NCI-H446 treated with DMSO at 0.1 percent for 48 hours (cell line): Measurements from ENCODE around the gene MAGEF1.
"Not testable (repeated sequence)": the region's sequence is repeated elsewhere in the genome, so short reads cannot be mapped to it uniquely, and the experiment has no call there.

Experiments used
- DNase-seq: peaks from one replicate; lab custom pipeline; 2025; lab: John Stamatoyannopoulos, UW

The MAGEF1 gene

DNA sequence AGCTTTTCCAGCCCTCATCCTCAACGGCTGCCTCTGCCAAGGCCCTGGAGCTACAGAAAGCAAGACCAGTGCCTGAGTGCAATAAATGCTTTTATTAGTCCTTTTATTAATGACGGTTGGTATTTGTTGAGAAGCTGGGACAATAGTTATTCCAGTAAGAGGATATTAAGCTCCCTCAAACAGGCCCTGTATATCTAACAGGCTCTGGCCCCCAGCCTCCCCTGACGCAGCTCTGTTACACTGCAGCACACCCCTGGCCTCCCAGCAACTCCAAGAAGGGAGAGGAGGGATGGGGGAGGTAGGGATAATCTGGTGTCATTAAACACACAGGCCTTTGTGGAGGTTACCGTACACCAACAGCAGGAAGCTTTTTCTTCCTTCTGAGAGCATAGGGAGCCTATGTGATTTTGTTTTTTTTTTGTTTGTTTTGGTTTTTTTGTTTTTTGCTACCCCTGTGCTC is 30.8 kb upstream of the MAGEF1 start:
- DNase-seq = no peak

GRCh38 chr3:184741798-184742675 is 30.2 kb upstream of the MAGEF1 start:
- DNase-seq = no peak

GRCh38 chr3:184741259-184741556 is 29.3 kb upstream of the MAGEF1 start:
- no peak for DNase-seq

GRCh38 chr3:184740509-184741258 is 28.8 kb upstream of the MAGEF1 start:
- DNase-seq = no peak

DNA sequence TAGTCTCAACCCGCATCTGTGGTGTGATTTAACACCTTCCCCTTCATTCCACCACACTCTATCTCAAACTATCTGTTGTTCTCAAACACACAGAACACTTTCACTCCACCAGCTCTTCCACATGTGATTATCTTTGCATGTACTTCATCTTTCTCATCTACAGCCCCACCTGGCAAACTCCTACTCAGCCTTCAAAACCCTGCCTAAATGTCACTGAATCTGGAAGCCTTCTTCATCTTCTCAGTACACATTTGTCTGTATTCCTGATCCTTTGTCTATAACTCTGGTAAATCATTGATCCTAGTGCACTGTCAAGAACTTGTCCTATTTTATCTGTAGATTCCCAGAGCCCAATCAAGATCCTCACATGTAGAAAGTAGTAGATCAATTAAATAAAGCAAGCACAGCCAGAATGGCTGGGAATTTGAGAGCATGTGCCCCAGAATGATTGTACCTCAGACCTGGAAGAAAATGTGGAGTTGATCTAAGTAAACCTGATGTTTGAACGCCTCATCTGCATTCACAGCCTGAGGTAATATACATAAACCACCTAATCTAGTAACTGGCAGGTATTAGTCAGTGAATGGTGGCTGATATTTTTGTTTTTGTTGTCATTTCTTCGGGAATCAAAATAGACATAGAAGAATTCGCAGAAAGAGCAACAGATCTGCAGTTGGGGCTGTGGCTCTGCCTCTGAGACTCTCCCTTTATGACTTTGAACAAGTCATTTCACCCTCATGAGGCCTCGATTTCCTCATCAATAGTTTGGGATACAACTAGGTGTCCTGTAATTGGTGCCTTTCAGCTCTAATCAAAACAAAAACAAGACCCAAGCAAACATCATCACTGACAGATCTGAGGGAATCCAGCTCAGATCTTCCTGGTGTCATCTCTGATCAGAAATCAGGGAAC is 28.0 kb upstream of the MAGEF1 start:
- no peak for DNase-seq

DNA sequence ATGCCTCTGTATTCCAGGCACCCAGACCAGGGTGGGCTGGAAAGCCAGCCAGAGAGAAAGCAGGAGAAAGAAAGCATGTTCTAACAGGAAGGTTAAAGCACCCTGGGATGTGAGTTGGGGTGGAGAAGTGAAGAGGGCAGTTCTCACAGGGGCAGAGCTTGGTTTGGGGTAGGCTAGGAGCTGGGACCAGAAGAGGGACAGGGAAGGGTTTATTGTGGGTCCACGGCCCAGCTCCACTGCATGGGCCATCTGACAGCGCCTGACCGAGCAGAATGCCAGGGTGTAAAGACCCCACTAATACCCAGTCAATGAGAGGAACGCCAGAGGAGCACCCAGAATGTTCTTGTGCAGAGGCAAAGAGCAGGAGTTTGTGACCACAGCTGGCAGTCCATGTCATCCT is 27.1 kb upstream of the MAGEF1 start:
- DNase-seq = no peak

DNA sequence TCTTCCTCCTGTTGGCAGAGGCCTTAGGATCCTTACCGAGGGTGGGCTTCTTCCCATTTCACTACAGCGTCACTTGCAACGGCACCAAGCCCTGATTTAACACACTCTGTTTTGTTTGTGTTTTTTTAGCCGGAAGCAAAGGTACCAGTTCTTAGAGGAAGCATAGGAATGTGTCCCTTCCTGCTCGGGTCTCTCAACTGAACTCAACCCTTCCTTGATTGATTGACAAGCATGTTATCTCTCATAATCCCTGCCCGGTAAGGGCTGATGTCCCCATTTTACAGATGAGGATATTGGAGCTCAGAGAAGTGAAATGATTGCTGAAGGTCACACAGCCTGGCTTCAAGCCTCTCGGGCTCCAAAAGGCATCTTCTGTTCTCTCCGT is 26.6 kb upstream of the MAGEF1 start:
- no peak for DNase-seq

GRCh38 chr3:184737641-184738505 is 26.0 kb upstream of the MAGEF1 start:
- no peak for DNase-seq

DNA sequence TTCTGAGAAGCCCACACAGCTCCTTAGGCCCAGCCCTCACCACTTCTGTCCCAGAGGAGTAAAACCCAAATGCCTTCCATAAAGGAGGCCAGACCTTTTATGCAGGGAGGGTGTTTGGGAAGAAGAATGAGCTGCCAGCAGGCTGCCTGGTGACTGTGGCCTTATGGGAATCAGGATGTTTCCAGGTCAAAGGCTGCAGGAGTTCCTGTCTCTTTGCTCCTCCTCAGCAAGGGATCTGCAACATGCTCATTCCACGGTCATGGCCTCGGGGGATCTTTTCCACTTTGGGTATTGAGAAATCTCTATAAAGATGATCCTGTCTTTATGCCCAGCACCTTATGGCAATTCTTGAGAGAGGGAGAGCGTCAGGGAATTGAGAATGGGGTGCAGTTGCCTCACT is 25.2 kb upstream of the MAGEF1 start:
- DNase-seq = no peak

DNA sequence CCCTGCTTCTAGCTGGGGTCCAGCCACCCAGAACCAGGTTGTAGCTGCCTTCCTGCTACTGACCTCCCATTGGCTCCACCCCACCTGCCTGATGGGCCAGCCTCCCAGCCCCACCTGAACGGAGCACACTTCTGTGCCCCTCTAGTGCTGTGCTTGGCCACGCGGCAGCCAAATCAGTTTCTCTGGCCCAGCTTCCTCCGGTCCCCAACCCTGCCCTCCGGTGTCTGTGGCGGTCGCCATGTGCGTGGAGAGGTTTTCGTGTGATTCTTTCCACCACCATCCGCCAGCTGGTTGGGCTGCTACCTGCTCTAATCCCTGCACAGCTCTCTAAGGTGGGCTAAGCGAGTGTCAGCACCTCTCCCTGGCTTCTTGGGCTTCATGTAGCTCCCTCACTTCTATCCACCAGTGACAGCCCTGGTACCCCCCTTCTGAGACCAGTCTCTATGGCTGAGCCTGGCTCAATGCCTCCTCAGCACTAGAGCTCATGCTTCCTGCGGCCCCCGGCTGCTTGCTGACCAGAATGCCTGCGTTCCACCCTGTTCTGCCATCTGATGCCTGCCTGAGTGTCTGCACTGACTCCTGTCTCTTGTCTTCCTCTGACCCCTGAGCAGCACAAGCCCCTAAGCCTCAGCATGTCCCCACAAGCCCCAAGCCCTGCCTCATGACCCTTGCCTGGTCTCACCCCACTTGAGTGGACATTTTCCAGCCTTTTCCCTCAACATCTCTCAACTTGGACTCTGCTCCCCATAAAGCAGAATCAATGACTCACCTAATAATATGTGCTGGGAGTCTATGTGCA is 23.2 kb upstream of the MAGEF1 start:
- no peak for DNase-seq

DNA sequence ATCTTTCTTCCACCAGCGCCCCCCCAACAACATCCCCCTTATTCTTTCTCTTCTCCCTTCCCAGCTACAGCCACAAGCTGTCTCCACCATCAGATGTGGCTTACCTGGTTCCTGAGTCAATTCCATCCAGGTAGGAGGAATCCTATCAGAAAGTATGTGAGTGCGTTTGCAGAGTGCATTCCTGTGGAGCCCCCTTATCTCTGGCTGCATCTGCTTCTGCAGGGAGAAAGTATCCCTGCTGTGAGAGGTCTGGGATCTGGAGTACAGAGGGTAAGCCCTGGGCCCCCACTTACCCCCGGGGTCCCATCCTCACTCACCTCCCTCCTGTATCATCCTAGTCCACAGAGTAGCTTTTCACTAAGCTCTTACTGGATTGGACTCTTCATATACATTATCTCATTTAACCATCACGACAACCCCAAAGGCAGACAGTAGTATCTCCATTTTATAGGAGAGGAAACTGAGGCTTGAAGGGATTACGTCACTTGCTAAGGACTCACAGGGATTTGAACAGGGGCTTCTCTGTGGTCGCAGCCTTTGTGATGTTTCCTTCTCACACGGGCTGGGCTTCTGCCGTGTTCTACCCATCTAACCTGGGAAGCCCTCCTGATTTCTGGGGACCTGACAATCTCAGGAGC is 22.2 kb upstream of the MAGEF1 start:
- DNase-seq = no peak

GRCh38 chr3:184733181-184733580 is 21.3 kb upstream of the MAGEF1 start:
- no peak for DNase-seq

GRCh38 chr3:184731786-184732537 is 20.1 kb upstream of the MAGEF1 start:
- no peak for DNase-seq

DNA sequence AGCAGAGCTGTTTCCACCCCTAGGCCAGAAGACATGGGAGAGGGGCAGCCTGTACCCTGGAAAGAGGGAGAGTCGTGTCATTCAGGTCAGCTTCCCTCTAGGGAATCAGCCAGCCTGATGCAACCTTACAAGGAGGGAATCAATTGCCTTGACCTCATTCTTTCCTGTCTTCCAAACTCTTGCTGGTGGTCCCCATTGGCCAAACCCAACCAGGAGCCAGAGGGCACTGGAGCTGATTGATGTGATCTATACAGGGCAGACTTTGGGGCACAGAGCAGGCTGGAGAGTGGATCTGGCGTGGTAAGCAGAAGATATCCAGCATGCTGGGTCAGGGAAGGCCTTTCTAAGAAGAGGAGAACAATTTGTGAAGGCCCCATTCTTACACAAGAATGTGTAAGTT is 19.1 kb upstream of the MAGEF1 start:
- DNase-seq = no peak

DNA sequence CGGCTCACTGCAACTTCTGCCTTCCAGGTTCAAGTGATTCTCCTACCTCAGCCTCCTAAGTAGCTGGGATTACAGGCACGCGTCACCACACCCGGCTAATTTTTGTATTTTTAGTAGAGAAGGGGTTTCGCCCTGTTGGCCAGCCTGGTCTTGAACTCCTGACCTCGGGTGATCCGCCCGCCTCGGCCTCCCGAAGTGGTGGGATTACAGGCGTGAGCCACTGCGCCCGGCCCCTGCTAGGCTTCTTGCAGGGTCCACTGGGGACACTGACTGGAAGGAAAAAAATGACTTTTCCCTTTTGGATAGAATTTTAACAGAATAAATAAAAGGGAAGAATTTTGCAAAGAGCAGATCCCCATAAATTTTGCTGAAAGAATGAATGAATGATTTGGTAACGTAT is 17.3 kb upstream of the MAGEF1 start:
- DNase-seq = not testable (repeated sequence)

- no peak for DNase-seq
These were observed 16.2 kb upstream of the MAGEF1 start for GRCh38 chr3:184728010-184728527.

DNA sequence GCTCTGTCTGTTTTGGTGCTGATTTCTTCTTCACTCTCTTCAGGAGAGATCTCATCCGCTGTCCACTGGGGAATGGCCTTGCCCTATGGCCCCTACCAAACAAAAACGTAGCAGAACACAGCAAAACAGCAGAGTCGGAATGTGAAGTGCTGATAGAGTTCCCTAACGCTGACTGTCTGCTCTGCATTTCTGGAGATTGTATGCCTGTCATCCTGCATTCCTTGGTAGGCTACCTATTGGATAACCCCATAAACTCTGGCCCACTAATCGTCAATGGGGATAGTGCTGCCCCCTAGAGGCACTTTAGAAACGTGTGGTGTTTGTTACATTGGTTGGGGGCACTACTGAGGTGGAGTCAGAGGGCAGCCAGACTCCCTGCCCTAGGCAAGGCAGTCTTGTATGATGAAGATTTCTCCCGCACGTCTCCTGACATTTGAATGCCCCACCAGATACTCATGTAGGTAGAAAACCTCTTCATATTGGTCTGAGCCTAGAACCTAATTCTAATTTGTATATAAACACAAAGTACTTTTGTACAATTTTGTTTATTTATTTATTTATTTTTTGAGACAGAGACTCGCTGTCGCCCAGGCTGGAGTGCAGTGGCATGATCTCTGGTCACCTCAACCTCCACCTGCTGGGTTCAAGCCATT is 15.6 kb upstream of the MAGEF1 start:
- DNase-seq = peak; percentile 2

DNA sequence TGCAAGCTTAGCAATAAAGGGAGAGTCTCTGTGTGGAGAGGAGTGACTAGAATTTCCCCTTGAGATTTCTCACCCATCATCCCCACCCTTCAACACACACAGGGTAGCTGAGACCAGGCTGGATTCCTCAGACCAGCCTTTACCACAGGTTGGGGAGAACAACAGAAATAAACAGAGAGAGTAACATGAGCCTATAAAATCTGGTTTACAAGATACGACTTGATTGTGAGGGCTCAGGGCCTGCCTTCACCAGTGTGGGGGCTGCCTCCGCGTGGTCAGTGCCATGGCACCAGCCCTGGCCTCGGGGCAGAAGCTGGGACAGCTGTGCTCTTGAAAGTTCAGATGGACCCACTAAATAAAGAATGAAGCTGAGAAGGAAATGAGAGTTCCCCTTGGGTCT is 14.6 kb upstream of the MAGEF1 start:
- no peak for DNase-seq
